GM08714 (cell line): Measurements from ENCODE around the gene CCDC86.

ENCODE experiments used
- H3K4me3 ChIP-seq: fragments of 200-500 bp; sonication (Bioruptor generic); 2 replicates; pipeline ENCODE4 v1.5.1; 2014; ENCODE audit warnings: mild to moderate bottlenecking, low read length, inconsistent platforms
- ZNF274 ChIP-seq: IDR thresholded peaks from 2 replicates; pipeline ENCODE4 v1.6.1; 2012; ENCODE audit warnings: mild to moderate bottlenecking, low read depth, low read length

Gene CCDC86

DNA sequence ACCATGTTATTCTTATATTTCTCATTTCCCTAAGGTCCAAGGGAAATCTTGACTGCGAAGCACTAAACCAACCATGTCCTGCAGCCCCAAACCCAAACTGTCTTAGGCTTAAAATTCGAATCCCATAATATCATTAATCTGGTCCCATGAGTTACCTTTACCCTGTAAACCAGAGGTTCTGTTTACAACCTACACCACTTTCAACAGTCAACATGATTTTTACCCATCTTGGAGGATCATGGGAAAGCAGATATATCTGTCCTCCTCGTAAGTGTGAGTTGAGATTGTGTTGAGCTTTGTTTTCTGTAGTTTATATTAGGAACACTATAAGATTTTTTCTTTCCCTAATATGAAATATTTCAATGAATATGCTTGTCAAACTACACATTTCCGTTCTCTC lies 58.1 kb downstream of the CCDC86 start:
- H3K4me3 ChIP-seq, result no peak overlapping the region
- TF ChIP-seq ZNF274, result no peak
